ENCODE measurements around the gene PDP2.

The PDP2 gene

GRCh38 chr16:66939366-66939765 is 59.1 kb downstream of the PDP2 start:
- no peak for DNase-seq

- no peak for DNase-seq
Measured at GRCh38 chr16:66940236-66940635, 59.9 kb downstream of the PDP2 start.

All from activated CD4-positive, alpha-beta T cell treated with anti-CD3 and anti-CD28 coated beads, Interleukin-2, amount 50 U/mL, for 4 hours (primary cell).